Activated CD4-positive, CD25-positive, alpha-beta regulatory T cell (primary cell): ENCODE data around the gene STOM.

ENCODE experiments used
- DNase-seq, 4 experiments: peaks; one replicate each; lab custom pipeline; 2025; lab: John Stamatoyannopoulos, UW

STOM gene

DNA sequence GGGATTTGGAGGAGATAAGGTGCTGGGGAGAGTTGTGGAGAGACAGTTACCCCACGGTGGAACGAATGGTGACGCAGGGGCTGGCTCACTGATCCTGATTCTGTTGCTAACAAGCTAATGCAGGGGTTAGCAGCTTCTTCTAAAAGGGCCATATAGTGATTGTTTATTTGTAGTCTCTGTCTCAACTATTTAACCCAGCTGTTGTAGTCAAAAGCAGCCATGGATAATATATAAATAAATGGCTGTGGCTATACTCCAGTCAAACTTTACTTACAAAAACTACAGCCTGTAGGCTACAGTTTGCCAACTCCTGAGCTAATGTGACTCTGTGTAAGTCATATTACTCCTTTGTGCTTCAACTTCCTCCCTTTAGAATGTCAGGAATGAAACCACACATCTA, 21.8 kb downstream of the STOM start:
- no peak for DNase-seq

DNA sequence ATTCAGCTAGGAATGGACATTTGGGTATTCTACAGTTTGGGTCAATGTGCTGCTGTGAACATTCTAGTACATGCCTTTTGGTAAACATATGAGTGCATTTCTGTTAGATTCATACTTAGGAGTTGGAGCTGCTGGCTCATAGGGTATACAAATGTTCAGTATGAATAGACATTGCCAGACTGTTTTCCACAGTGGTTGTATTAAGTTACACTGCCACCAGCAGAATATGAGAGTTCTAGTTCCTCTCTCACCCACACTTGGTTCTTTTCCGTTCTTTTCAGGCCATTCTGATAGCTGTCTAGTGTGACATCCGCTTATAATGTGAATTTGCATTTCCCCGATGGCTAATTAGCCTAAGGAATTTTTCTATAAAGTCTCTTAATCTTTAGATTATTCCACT, 25.0 kb downstream of the STOM start:
- no peak for DNase-seq

DNA sequence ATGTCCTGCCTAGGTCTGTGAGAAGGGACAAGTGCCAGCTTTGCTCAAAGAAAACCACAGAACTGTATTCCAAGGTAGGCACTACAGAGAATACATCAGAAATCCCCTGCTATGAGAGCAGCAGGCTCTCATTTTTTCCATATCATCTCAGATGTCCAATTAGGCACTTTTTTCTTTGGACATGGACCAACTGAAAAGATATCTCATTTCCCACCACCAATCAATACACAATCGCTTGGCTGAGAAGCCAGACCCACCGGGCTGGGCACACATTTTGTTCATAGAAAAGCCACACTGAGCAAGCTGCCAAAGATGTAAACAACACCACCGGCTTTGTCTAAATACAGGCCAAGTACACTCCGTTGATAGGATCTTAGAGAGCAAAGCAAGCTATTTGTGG, 25.9 kb downstream of the STOM start:
- no peak for DNase-seq

DNA sequence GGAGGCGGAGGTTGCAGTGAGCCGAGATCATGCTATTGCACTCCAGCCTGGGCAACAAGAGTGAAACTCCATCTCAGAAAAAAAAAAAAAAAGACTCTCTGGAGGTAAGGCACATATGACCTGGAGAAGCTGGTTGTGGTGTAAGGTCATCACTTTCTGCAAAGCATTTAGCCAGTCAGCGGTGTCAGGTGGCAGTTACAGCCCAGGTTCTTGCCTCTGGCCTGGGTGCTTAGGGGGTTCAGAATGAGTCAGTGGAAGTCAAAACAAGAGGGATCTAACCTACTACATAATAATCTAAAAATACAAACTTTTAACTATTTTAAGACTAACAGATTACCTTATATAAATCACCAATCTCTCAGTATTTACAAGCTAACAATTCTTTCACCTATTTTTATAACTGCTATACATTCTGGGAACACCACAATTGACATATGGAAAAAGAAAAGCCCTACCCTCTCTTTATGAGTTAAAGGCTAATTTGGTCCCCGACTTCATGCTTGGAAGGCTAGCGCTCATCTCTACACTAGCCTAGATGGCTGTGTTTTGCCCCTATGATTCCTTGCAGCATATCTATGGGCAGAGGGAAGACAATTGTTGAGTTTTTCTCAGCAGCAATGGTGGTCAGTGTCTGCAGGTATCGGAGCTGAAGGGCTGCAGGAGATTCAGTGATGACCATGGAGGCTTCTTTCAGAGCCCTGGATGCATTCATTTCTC, 29.2 kb downstream of the STOM start:
- DNase-seq = no peak

DNA sequence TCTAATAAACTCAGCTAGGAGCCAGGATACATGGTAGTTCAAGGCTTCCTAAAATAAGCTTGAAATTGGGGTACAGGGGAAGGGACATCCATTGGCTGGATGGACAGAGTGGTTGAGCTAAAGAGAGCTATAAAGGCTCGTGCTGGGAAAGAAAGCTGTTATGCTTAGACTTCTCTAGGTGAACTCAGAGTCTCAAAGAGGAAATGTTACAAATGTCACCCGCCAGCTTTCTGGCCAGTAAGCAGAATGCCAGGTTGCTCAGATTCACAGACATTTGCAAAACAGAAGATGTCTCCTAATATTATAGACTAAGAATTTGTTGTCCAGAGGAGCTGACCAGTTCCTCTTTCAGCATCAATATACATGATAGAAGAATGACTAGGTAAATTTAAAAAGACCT, 30.6 kb downstream of the STOM start:
- DNase-seq = no peak

DNA sequence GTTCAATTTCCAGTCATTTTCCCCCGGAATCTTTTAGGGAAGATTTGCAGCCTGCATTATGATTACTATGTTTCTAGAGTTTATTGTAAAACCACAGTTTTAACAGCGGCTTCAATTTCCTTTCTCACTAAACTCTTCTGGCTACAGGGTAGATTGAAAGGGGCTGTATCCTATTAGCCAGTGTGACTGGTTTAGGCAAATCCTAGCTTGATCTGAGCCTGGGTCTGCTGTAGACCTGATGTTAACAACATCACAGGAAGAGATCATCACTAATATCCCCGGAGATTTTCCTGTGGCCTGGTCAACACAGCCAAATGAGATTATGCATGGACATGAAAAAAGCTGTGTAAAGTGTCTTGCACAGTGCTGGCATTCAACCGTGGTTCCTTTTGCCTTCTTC, 33.4 kb downstream of the STOM start:
- no peak for DNase-seq

DNA sequence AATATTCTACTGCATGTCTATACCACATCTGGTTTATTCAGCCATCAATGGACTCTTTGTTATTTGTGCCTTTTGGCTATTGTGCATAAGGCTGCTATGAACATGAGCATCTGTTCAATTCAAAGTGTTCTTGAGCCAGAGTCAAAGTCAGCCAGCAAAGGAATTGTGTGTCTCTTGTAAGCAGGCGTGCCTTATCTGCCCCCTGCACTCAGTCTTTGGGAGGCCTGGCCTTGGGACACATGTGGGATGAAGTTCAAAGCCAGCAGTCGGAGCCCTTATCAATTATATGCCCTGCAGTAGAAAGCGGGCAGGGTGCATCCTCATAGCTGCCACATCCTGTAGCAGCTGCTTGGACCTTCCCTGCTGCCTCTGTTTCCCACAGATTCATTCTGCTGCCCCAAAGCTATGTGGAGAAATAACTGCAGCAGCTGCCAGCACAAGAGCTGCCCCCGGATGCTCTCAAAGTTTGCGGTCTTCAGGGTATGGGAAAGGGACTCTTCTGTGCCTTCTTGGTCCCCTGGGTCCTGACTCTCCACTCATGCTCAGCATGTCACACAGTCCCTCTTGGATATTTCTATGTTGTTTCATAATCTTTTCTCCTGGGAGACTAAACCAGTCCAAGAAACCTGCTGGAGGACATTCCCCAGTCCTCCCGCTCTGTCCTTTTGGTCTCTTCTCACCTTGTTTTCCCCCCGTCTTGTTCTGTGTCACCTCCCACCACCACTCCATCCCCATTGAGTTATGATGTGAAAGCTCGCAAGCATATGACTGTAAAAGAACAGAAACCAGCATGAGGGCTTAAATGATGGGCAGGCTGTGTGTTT, 35.9 kb downstream of the STOM start:
- DNase-seq = no peak

DNA sequence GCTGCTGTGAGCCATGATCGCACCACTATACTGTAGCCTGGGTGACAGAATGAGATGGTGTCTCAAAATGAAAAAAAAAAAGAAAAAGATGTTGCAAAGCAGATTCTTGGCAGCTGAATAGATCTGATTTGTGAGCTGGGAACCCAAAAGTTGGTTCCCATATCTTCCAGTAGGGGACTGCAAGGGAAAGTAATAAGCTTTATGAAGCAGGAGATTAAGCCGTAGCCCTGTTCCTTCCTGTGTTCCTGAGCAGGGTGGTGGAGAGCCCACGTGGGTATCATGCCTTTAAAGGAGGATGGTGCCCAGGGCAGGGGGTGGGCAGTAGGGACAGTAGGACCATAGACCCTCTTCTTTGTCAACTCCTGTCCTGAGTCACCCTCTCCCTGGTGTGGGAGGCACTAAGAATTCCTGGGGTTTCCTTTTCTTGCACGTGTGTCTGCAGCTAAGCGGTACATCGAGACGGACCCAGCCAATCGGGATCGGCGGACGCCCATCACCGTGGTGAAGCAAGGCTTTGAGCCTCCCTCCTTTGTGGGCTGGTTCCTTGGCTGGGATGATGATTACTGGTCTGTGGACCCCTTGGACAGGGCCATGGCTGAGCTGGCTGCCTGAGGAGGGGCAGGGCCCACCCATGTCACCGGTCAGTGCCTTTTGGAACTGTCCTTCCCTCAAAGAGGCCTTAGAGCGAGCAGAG, 37.9 kb downstream of the STOM start:
- DNase-seq = no peak

DNA sequence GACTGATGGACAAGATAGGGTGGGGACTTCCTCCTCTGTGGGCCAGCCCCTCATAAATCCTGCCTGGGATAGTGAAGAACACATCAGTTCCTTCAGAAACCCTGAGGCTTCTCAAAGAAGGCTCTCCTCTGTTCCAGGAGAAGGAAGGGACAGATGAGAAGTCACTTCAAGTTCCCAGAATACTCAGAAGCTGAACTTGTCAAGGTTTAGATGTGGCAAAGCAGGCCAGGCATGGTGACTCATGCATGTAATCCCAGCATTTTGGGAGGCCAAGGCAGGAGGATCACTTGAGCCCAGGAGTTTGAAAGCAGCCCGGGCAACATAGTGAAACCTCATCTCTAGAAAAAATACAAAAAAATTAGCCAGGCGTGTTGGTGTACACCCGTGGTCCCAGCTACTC, 38.5 kb downstream of the STOM start:
- DNase-seq = no peak

DNA sequence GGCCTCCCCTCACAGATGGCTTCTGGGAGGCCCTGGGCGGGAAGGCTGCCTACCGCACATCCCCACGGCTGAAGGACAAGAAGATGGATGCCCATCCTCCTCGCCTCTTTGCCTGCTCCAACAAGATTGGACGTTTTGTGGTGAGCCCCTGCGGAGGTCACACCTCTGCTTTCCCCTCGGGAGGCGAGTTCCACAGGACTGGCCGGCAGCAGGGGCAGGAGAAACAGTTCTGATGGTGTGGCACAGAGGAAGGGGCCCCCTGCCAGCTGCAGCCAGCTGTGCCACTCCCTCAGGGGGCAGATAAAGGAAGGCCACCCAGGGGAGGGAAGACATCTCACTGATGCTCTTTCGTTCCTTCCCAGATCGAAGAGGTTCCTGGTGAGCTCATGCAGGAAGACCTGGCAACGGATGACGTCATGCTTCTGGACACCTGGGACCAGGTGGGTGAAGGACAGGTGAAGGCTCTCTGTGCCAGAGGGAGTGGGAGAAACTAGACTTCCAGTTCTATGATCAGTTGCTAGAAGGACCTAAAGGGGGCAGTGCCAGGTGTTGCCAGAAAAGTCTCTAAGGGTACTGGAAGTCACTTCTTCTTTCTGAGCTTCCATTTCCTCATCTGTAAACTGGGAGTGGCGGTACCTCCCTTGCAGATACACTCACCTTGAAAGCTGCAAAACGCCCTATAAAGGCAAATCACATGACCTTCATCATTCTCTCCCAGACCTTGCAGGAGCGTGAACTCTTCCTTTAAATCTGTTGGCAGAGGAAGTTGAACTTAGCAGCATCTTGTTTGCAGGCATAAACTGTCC, 41.0 kb downstream of the STOM start:
- no peak for DNase-seq

DNA sequence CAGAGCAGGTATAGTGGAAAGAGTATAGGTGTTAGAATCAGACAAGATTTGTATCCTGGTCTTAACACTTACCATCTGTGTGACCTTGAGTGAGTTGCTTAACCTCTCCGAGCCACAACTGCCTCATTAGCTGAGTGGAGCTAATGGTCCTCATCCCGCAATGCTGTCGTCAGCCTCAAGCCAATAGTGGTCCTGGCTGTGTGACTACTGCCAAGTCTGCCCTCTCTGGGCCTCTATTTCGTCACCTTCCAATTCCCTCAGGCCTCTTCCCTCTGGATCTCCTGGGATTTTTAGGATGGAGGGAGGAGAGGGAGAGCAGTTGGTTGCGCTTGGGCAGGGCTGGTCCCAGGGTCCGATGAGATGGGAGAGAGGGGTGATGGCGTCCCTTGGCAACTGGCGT, 41.6 kb downstream of the STOM start:
- no peak for DNase-seq

DNA sequence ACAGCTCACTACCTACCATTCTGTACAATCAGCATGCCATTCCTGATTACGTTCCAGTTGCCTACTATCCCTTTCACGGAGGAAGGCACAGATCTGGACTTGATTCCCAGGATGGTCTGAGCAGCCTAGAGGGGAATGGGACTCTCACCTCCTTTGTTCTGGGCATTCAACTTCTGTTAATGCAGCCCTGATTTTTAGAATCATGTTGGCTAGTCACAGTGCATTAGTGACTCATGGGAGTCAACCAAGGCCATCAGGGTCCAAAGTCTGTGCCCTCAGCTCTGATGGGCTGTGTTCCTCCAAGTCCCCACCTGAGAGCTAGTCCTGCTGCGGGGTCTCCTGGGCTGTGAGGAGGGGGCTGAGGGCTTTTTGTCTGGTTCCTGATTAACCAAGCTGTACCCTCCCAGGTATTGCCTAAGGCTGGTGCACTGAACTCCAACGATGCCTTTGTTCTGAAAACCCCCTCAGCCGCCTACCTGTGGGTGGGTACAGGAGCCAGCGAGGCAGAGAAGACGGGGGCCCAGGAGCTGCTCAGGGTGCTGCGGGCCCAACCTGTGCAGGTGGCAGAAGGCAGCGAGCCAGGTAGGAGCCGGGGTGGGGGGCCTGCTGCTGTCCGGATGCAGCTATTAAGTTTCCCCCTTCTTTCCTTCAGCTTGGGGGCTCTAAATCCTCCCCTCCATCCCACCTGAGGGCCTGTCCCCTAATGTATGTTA, 43.0 kb downstream of the STOM start:
- no peak for DNase-seq

DNA sequence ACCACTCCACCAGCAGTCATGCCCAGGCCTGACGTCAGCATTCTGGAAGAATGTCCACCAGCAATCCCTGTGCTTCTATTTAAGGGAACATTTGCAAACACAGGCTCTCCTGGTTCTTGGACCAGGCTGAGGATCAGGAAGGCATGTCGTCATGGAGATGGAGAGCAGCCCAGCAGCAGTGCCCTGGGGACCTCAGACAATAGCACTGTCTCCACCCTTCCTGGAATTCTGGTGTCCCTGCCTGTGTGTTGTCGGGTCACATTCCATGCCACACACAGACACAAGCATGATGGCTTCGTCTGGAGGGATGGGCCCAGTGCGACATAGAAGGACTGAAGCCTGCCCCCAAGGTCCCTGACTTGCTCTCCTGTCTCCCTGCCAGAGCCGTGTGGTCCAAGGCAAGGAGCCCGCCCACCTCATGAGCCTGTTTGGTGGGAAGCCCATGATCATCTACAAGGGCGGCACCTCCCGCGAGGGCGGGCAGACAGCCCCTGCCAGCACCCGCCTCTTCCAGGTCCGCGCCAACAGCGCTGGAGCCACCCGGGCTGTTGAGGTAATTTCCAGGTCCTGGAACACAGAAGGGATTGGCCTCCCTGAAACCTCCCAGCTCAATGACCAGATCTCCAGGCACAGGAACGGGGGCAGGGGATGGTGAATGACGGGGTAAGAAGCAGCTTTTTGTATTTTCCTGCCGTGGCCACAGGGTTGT, 43.8 kb downstream of the STOM start:
- no peak for DNase-seq

DNA sequence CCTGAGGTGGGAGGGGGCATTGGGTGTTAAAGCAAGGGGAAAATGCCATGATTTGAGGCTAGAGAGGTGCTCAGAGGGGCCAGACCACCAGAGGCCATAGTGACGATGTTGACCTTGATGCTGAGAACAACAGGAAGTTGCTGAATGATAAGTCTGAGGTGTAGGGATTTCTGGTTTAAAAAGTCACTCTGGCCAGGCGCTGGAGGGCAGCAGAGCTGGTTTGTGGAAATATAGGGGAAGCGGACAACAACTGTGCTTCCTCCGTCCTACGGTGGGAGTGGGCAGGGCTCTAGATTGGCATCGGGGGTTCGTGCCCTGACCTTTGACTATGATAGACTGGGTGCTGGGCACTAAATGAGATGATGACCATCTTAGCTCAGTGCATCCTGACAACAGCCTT, 44.7 kb downstream of the STOM start:
- no peak for DNase-seq

DNA sequence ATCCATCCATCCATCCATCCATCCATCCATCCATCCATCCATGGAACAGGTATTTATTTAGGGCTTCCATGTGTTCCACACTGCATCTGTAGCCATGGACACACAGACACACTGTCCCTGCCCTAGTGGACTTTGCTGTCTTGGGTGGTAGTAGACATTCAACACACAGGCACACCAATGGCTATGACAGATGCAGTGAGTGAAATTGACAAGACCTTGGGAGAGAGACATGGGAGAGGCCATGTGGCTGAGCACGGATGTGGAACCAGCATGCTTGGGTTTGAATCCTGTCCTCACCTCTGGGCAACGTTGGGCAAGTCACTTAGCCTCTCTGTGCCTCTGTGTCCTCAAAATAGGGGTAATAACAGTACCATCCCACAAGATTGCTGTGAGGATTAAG, 45.3 kb downstream of the STOM start:
- no peak for DNase-seq

DNA sequence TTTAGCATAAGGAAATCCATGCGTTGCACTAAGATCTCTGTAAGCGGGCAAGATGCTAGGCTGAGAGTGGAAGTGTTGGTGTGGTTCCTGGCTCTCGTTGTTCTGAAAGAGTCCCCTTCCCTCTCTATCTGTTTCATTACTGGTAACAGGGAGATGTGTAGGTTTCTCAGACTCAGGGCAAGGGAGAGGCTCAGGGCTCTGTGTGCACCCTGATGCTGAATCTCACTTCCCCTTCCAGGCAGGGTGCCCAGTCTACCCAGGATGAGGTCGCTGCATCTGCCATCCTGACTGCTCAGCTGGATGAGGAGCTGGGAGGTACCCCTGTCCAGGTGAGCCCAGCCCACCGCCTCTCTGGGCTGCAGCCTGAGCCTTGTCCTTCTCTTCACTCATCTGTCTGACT, 45.7 kb downstream of the STOM start:
- no peak for DNase-seq

DNA sequence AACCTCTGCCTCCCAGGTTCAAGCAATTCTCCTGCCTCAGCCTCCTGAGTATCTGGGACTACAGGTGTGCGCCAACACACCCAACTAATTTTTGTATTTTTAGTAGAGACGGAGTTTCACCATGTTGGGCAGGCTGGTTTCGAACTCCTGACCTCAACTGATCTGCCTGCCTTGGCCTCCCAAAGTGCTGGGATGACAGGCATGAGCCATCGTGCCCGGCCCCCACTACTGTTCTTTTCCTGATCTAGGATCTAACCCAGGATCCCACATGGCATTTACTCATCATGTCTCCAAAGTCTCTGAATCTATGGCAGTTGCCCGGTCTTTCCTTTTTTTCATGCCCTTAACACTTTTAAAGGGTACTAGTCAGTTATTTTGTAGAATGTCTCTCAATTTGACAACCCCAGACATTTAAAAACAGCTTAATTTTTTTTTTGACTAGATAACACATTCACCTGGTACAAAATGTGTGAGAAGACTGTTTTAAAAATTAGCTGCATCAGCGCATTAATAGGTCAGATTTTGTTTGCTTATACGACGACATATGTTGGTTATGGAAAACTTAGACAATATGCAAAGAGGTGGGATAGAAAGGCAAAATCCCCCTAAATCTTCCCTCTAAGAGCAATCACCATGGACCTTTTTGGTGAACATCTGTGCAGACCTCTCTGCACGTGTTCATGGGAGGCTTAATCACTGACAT, 46.5 kb downstream of the STOM start:
- no peak for DNase-seq

DNA sequence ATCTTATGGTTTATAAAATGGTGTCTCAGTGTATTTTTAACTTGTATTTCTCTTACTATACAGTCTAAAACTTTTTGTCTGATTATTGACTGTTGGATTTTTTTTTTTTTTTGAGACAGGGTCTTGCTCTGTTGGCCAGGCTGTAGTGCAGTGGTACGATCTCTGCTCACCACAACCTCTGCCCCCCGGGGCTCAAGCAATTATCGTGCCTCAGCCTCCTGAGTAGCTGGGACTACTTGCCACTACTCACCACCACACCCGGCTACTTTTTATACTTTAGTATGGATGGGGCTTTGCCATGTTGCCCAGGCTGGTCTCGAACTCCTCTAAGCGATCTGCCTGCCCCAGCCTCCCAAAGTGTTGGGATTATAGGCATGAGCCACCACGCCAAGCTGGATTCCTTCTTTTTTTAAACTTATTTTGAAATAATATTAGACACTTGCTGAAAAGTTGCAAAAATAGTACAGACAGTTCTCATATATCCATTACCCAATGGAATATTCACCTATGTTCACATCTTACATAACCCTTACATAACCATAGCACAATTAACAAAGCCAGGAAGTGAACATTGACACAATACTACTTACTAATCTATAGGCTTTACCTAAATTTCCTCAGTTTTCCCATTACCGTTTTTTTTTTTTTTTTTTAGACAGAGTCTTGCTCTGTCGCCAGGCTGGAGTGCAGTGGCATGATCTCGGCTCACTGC, 47.2 kb downstream of the STOM start:
- no peak for DNase-seq

DNA sequence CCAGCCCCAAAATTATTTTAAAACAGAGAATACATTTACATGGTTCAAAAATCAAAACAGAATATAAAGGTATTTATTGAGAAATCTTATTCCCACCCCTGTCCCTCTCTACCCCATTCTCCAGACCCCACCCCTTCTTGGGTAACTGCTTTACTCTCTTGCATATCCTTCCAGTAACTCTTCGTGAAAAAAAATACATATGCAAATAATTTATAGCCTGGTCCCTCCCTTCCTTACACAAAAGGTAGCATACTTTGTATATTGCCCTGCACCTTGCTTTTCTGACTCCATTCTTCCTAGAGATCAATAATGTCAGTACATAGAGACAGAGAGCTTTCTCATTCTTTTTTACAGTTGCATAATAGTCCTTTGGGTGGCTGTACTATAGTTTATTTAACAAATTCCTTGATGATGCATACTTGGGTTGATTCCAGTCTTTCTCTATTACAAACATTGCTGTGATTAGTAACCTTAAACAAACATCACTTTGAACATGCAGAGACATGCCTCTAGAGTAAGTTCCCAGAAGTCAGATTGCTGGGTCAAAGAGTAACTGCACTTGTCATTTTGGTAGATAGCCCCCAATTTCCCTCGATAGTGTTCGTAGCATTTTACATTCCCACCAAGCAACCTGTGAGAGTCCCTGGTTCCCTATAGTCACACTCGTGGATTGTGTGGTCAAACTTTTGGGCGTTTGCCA, 47.9 kb downstream of the STOM start:
- DNase-seq = no peak
